Stimulated activated naive CD8-positive, alpha-beta T cell treated with anti-CD3 and anti-CD28 coated beads, Interleukin-15, amount 100 ng/mL, for 72 hours (primary cell): ENCODE results near the gene UPF1.
"Not testable (repeated sequence)": the region's sequence is repeated elsewhere in the genome, so short reads cannot be mapped to it uniquely, and the experiment has no call there.

Experiments used
- ATAC-seq: fragments of 150-1000 bp; cut with Tn5 transposase; 2 replicates; pipeline ENCODE4 v1.10.0; 2021; ENCODE audit warnings: mild to moderate bottlenecking, moderate library complexity
- DNase-seq, 2 donors: peaks; one replicate each; pipeline ENCODE4 v3.0.0; 2021 to 2022
- H3K27ac Mint-ChIP-seq, 2 donors: one replicate each; pipeline ENCODE4 v1.8.0; 2022; ENCODE audit warnings: mild to moderate bottlenecking in 2 of 2, mixed read lengths in 2 of 2, moderate library complexity in 2 of 2
- H3K27me3 Mint-ChIP-seq: one replicate; pipeline ENCODE4 v1.8.0; 2022; ENCODE audit warnings: mixed read lengths
- H3K4me1 Mint-ChIP-seq: one replicate; pipeline ENCODE4 v1.8.0; 2022; ENCODE audit warnings: mild to moderate bottlenecking, mixed read lengths
- H3K4me3 Mint-ChIP-seq, 2 donors: one replicate each; pipeline ENCODE4 v1.8.0; 2022; ENCODE audit warnings: mild to moderate bottlenecking in 2 of 2, mixed read lengths in 2 of 2, moderate library complexity in 1 of 2
- H3K9me3 Mint-ChIP-seq, 2 donors: one replicate each; pipeline ENCODE4 v1.8.0; 2022; ENCODE audit warnings: mixed read lengths in 2 of 2

UPF1 gene

GRCh38 chr19:18794029-18794313 lies 37.8 kb upstream of the UPF1 start:
- peaks cover 22% of the 10 kb centered on the region for H3K4me1 Mint-ChIP-seq
- ATAC-seq (no peak), DNase-seq (no peak)
- H3K9me3 Mint-ChIP-seq = no peaks in the 10 kb centered on the region
- H3K27ac Mint-ChIP-seq = peak overlapping the region in 1 of 2 donors; percentile 6
- no peak overlapping the region for H3K4me3 Mint-ChIP-seq
- peaks cover 63% of the 10 kb centered on the region for H3K27me3 Mint-ChIP-seq

GRCh38 chr19:18794692-18795091 lies 37.1 kb upstream of the UPF1 start:
- H3K4me3 Mint-ChIP-seq = no peak overlapping the region
- peaks cover 15% of the 10 kb centered on the region for H3K4me1 Mint-ChIP-seq
- peaks cover 55% of the 10 kb centered on the region for H3K27me3 Mint-ChIP-seq
- DNase-seq (no peak), ATAC-seq (no peak)
- H3K9me3 Mint-ChIP-seq = no peaks in the 10 kb centered on the region
- no peak overlapping the region for H3K27ac Mint-ChIP-seq

GRCh38 chr19:18795540-18795939 lies 36.2 kb upstream of the UPF1 start:
- H3K4me3 Mint-ChIP-seq = no peak overlapping the region
- H3K27me3 Mint-ChIP-seq = peaks cover 47% of the 10 kb centered on the region
- ATAC-seq = no peak

GRCh38 chr19:18796239-18796638 lies 35.5 kb upstream of the UPF1 start:
- Mint-ChIP-seq H3K4me3 (no peak overlapping the region), H3K27me3 (peaks cover 41% of the 10 kb centered on the region), H3K4me1 (no peaks in the 10 kb centered on the region), H3K9me3 (no peaks in the 10 kb centered on the region), H3K27ac (no peak overlapping the region)
- DNase-seq (no peak), ATAC-seq (no peak)

More at GRCh38 chr19:18795540-18795939, 36.2 kb upstream of the UPF1 start:
- DNase-seq = no peak
- Mint-ChIP-seq H3K4me1 (peaks cover 6% of the 10 kb centered on the region), H3K9me3 (no peaks in the 10 kb centered on the region), H3K27ac (no peak overlapping the region)

- Mint-ChIP-seq H3K27ac (no peak overlapping the region), H3K4me1 (no peaks in the 10 kb centered on the region), H3K27me3 (peaks cover 23% of the 10 kb centered on the region), H3K4me3 (no peak overlapping the region), H3K9me3 (no peaks in the 10 kb centered on the region)
- no peak for DNase-seq
- no peak for ATAC-seq
Measured at GRCh38 chr19:18798384-18799352, 33.1 kb upstream of the UPF1 start.

GRCh38 chr19:18799389-18799970 lies 32.3 kb upstream of the UPF1 start:
- H3K27ac Mint-ChIP-seq = no peak overlapping the region
- peaks cover 16% of the 10 kb centered on the region for H3K27me3 Mint-ChIP-seq
- no peak overlapping the region for H3K4me3 Mint-ChIP-seq
- DNase-seq = no peak
- no peaks in the 10 kb centered on the region for H3K4me1 Mint-ChIP-seq
- H3K9me3 Mint-ChIP-seq = no peaks in the 10 kb centered on the region
- ATAC-seq = no peak

- H3K27me3 Mint-ChIP-seq = peaks cover 10% of the 10 kb centered on the region
- no peak for DNase-seq
- no peaks in the 10 kb centered on the region for H3K4me1 Mint-ChIP-seq
- H3K27ac Mint-ChIP-seq = no peak overlapping the region
- H3K9me3 Mint-ChIP-seq = no peaks in the 10 kb centered on the region
- H3K4me3 Mint-ChIP-seq = no peak overlapping the region
- ATAC-seq = no peak
Measured at GRCh38 chr19:18800079-18800478, 31.7 kb upstream of the UPF1 start.

GRCh38 chr19:18800636-18801035 lies 31.1 kb upstream of the UPF1 start:
- DNase-seq (no peak), ATAC-seq (no peak)
- no peak overlapping the region for H3K27ac Mint-ChIP-seq
- peaks cover 7% of the 10 kb centered on the region for H3K27me3 Mint-ChIP-seq
- no peak overlapping the region for H3K4me3 Mint-ChIP-seq
- no peaks in the 10 kb centered on the region for H3K9me3 Mint-ChIP-seq
- no peaks in the 10 kb centered on the region for H3K4me1 Mint-ChIP-seq

- Mint-ChIP-seq H3K9me3 (no peaks in the 10 kb centered on the region), H3K27me3 (peaks cover 7% of the 10 kb centered on the region), H3K27ac (no peak overlapping the region), H3K4me1 (no peaks in the 10 kb centered on the region), H3K4me3 (no peak overlapping the region)
- no peak for DNase-seq
- no peak for ATAC-seq
Measured at GRCh38 chr19:18802354-18802753, 29.4 kb upstream of the UPF1 start.

- Mint-ChIP-seq H3K27ac (peak overlapping the region in 1 of 2 donors; percentile 3), H3K4me3 (no peak overlapping the region), H3K4me1 (no peaks in the 10 kb centered on the region), H3K27me3 (peaks cover 10% of the 10 kb centered on the region), H3K9me3 (no peaks in the 10 kb centered on the region)
- DNase-seq = no peak
- no peak for ATAC-seq
Measured at GRCh38 chr19:18803550-18804138, 28.1 kb upstream of the UPF1 start.

- H3K4me3 Mint-ChIP-seq = no peak overlapping the region
- peaks cover 15% of the 10 kb centered on the region for H3K27me3 Mint-ChIP-seq
- no peaks in the 10 kb centered on the region for H3K9me3 Mint-ChIP-seq
- DNase-seq = no peak
- H3K4me1 Mint-ChIP-seq = no peaks in the 10 kb centered on the region
- ATAC-seq = no peak
- no peak overlapping the region for H3K27ac Mint-ChIP-seq
Measured at GRCh38 chr19:18804139-18804601, 27.6 kb upstream of the UPF1 start.

GRCh38 chr19:18804643-18805042 lies 27.1 kb upstream of the UPF1 start:
- DNase-seq = no peak
- H3K27me3 Mint-ChIP-seq = peaks cover 20% of the 10 kb centered on the region
- H3K4me3 Mint-ChIP-seq = no peak overlapping the region
- no peaks in the 10 kb centered on the region for H3K9me3 Mint-ChIP-seq
- H3K27ac Mint-ChIP-seq = no peak overlapping the region
- H3K4me1 Mint-ChIP-seq = no peaks in the 10 kb centered on the region
- ATAC-seq = no peak

- no peak for DNase-seq
- Mint-ChIP-seq H3K27me3 (peaks cover 24% of the 10 kb centered on the region), H3K4me3 (no peak overlapping the region), H3K27ac (no peak overlapping the region), H3K9me3 (no peaks in the 10 kb centered on the region), H3K4me1 (no peaks in the 10 kb centered on the region)
- ATAC-seq = no peak
Measured at GRCh38 chr19:18807861-18808331, 23.9 kb upstream of the UPF1 start.

- no peak overlapping the region for H3K4me3 Mint-ChIP-seq
- H3K27me3 Mint-ChIP-seq = peaks cover 24% of the 10 kb centered on the region
- H3K9me3 Mint-ChIP-seq = no peaks in the 10 kb centered on the region
- no peaks in the 10 kb centered on the region for H3K4me1 Mint-ChIP-seq
- peak overlapping the region in 1 of 2 donors; percentile 89 for H3K27ac Mint-ChIP-seq
- DNase-seq (no peak), ATAC-seq (no peak)
Measured at GRCh38 chr19:18809149-18809868, 22.4 kb upstream of the UPF1 start.

GRCh38 chr19:18811638-18812037 lies 20.1 kb upstream of the UPF1 start:
- not testable (repeated sequence) for H3K4me1 Mint-ChIP-seq, ATAC-seq, H3K9me3 Mint-ChIP-seq, H3K27ac Mint-ChIP-seq, H3K4me3 Mint-ChIP-seq, DNase-seq
- peaks cover 24% of the 10 kb centered on the region for H3K27me3 Mint-ChIP-seq
